Measurements from ENCODE around the gene DOK7. TPM values are rescaled to one million over a fixed set of nuclear protein-coding genes. Genes with fewer than 3 reads are reported as not detected.
"Not testable (repeated sequence)": the region's sequence is repeated elsewhere in the genome, so short reads cannot be mapped to it uniquely, and the experiment has no call there.

DOK7 gene
- total RNA-seq, 1 experiment from 2014 or later, result 5.3 TPM

- CTCF ChIA-PET, result no interaction called here
- H3K4me3 Mint-ChIP-seq (ENCODE audit: unreplicated experiment), result no peak overlapping the region
- DNase-seq (ENCODE audit: unreplicated experiment), result no peak
- no TSS peak for BruUV-seq (replicated peaks)
- intact Hi-C loops (cut with micrococcal nuclease), result no loop called here
- H3K9me3 Mint-ChIP-seq (ENCODE audit: unreplicated experiment), result no peaks in the 10 kb centered on the region
- TF ChIP-seq CTCF (IDR thresholded peaks at IDR 0.05; ENCODE audit: unreplicated experiment), result no peak
- no peak overlapping the region for H3K27ac Mint-ChIP-seq (ENCODE audit: low read depth, unreplicated experiment)
- no peaks in the 10 kb centered on the region for H3K27me3 Mint-ChIP-seq (ENCODE audit: insufficient read depth, unreplicated experiment)
- peaks cover 80% of the 10 kb centered on the region for H3K36me3 Mint-ChIP-seq (ENCODE audit: insufficient read depth, unreplicated experiment)
- H3K4me1 Mint-ChIP-seq (ENCODE audit: insufficient read depth, unreplicated experiment), result no peaks in the 10 kb centered on the region
- POLR2A ChIA-PET, result no interaction called here
Measured at GRCh38 chr4:3511187-3511586, 48.1 kb downstream of the DOK7 start.

GRCh38 chr4:3511601-3512000 is 48.5 kb downstream of the DOK7 start:
- H3K4me3 Mint-ChIP-seq (ENCODE audit: unreplicated experiment); H3K4me1 Mint-ChIP-seq (ENCODE audit: insufficient read depth, unreplicated experiment); DNase-seq (ENCODE audit: unreplicated experiment); CTCF ChIA-PET; H3K27me3 Mint-ChIP-seq (ENCODE audit: insufficient read depth, unreplicated experiment); POLR2A ChIA-PET; BruUV-seq (replicated peaks); H3K27ac Mint-ChIP-seq (ENCODE audit: low read depth, unreplicated experiment); intact Hi-C loops (cut with micrococcal nuclease); H3K9me3 Mint-ChIP-seq (ENCODE audit: unreplicated experiment): not testable (repeated sequence)
- peaks cover 80% of the 10 kb centered on the region for H3K36me3 Mint-ChIP-seq (ENCODE audit: insufficient read depth, unreplicated experiment)

- H3K36me3 Mint-ChIP-seq (ENCODE audit: insufficient read depth, unreplicated experiment), result peaks cover 78% of the 10 kb centered on the region
Measured at GRCh38 chr4:3512279-3512678, 49.2 kb downstream of the DOK7 start.

GRCh38 chr4:3512719-3513118 is 49.6 kb downstream of the DOK7 start:
- no peaks in the 10 kb centered on the region for H3K27me3 Mint-ChIP-seq (ENCODE audit: insufficient read depth, unreplicated experiment)
- no peak overlapping the region for H3K27ac Mint-ChIP-seq (ENCODE audit: low read depth, unreplicated experiment)
- H3K36me3 Mint-ChIP-seq (ENCODE audit: insufficient read depth, unreplicated experiment), result peaks cover 77% of the 10 kb centered on the region
- CTCF ChIA-PET, result interaction anchor here (0.7 kb wide), 1 partner anchor 60 kb away, joined by 3 read pairs; no protein-coding TSS in a partner anchor
- no peaks in the 10 kb centered on the region for H3K4me1 Mint-ChIP-seq (ENCODE audit: insufficient read depth, unreplicated experiment)
- POLR2A ChIA-PET, result no interaction called here
- H3K4me3 Mint-ChIP-seq (ENCODE audit: unreplicated experiment), result no peak overlapping the region
- intact Hi-C loops (cut with micrococcal nuclease), result no loop called here
- BruUV-seq (replicated peaks), result no TSS peak
- TF ChIP-seq CTCF (IDR thresholded peaks at IDR 0.05; ENCODE audit: unreplicated experiment), result no peak
- H3K9me3 Mint-ChIP-seq (ENCODE audit: unreplicated experiment), result no peaks in the 10 kb centered on the region
- DNase-seq (ENCODE audit: unreplicated experiment), result no peak

More at GRCh38 chr4:3512279-3512678, 49.2 kb downstream of the DOK7 start:
- intact Hi-C loops (cut with micrococcal nuclease), result no loop called here
- no peaks in the 10 kb centered on the region for H3K27me3 Mint-ChIP-seq (ENCODE audit: insufficient read depth, unreplicated experiment)
- H3K27ac Mint-ChIP-seq (ENCODE audit: low read depth, unreplicated experiment), result no peak overlapping the region
- H3K4me1 Mint-ChIP-seq (ENCODE audit: insufficient read depth, unreplicated experiment), result no peaks in the 10 kb centered on the region
- ChIA-PET POLR2A (no interaction called here), CTCF (no interaction called here)
- H3K9me3 Mint-ChIP-seq (ENCODE audit: unreplicated experiment), result no peaks in the 10 kb centered on the region
- TF ChIP-seq CTCF (IDR thresholded peaks at IDR 0.05; ENCODE audit: unreplicated experiment), result no peak
- no peak overlapping the region for H3K4me3 Mint-ChIP-seq (ENCODE audit: unreplicated experiment)
- BruUV-seq (replicated peaks), result no TSS peak
- DNase-seq (ENCODE audit: unreplicated experiment), result no peak

GRCh38 chr4:3513807-3514206 is 50.7 kb downstream of the DOK7 start:
- H3K4me3 Mint-ChIP-seq (ENCODE audit: unreplicated experiment), result no peak overlapping the region
- intact Hi-C loops (cut with micrococcal nuclease), result no loop called here
- no peak for DNase-seq (ENCODE audit: unreplicated experiment)
- no peak overlapping the region for H3K27ac Mint-ChIP-seq (ENCODE audit: low read depth, unreplicated experiment)
- no peaks in the 10 kb centered on the region for H3K27me3 Mint-ChIP-seq (ENCODE audit: insufficient read depth, unreplicated experiment)
- no peak for TF ChIP-seq CTCF (IDR thresholded peaks at IDR 0.05; ENCODE audit: unreplicated experiment)
- peaks cover 69% of the 10 kb centered on the region for H3K36me3 Mint-ChIP-seq (ENCODE audit: insufficient read depth, unreplicated experiment)
- no TSS peak for BruUV-seq (replicated peaks)
- H3K4me1 Mint-ChIP-seq (ENCODE audit: insufficient read depth, unreplicated experiment), result no peaks in the 10 kb centered on the region
- ChIA-PET POLR2A (interaction anchor here (0.6 kb wide), 1 partner anchor 256 kb away, joined by 4 read pairs; no protein-coding TSS in a partner anchor), CTCF (interaction anchor here (0.6 to 1.5 kb wide), 4 partner anchors 10 to 284 kb away, joined by 3 to 9 read pairs (median 4); no protein-coding TSS in a partner anchor)
- H3K9me3 Mint-ChIP-seq (ENCODE audit: unreplicated experiment), result no peaks in the 10 kb centered on the region

Data from MCF 10A (cell line).